Measurements from ENCODE around the gene KLK13. TPM values are rescaled to one million over a fixed set of nuclear protein-coding genes. Genes with fewer than 3 reads are reported as not detected.

The KLK13 gene
- total RNA-seq, 1 donor from 2014 or later: 0.56 TPM

- intact Hi-C loops (cut with DNase I): no loop called here
- H3K27me3 ChIP-seq (ENCODE audit: low read depth): peaks cover 41% of the 10 kb centered on the region
- no peak overlapping the region for H3K27ac ChIP-seq
- H3K9me3 ChIP-seq: no peaks in the 10 kb centered on the region
- ATAC-seq (no peak), DNase-seq (no peak)
- no peak overlapping the region for H3K4me3 ChIP-seq
- no peaks in the 10 kb centered on the region for H3K4me1 ChIP-seq
- TF ChIP-seq CTCF (IDR thresholded peaks at IDR 0.05): no peak
- H3K36me3 ChIP-seq: no peaks in the 10 kb centered on the region
Observed at GRCh38 chr19:51006406-51006805, 58.5 kb downstream of the KLK13 start.

Other genes with a start within 250 kb of the KLK13 start
- 1.9 TPM for gene KLK1, start 241.3 kb downstream of the KLK13 start, total RNA-seq
- gene KLK15, start 231.5 kb downstream of the KLK13 start, total RNA-seq: not detected
- gene KLK3, start 210.2 kb downstream of the KLK13 start, total RNA-seq: not detected
- gene KLK2, start 191.7 kb downstream of the KLK13 start, total RNA-seq: not detected
- not detected for gene KLK4, start 153.7 kb downstream of the KLK13 start, total RNA-seq
- not detected for gene KLK5, start 112.1 kb downstream of the KLK13 start, total RNA-seq
- not detected for gene KLK6, start 95.5 kb downstream of the KLK13 start, total RNA-seq
- gene KLK7, start 81.2 kb downstream of the KLK13 start, total RNA-seq: not detected
- not detected for gene KLK8, start 63.5 kb downstream of the KLK13 start, total RNA-seq
- gene KLK10, start 45.4 kb downstream of the KLK13 start, total RNA-seq: 5.7 TPM
- 11.2 TPM for gene KLK11, start 38.5 kb downstream of the KLK13 start, total RNA-seq
- 1.9 TPM for gene KLK12, start 30.1 kb downstream of the KLK13 start, total RNA-seq
- 0.89 TPM for gene KLK14, start 17.8 kb upstream of the KLK13 start, total RNA-seq
- 8.3 TPM for gene CTU1, start 43.3 kb upstream of the KLK13 start, total RNA-seq
- 24.8 TPM for gene SIGLEC9, start 59.8 kb upstream of the KLK13 start, total RNA-seq
- 10.0 TPM for gene SIGLEC7, start 77.2 kb upstream of the KLK13 start, total RNA-seq
- gene CD33, start 160.0 kb upstream of the KLK13 start, total RNA-seq: 32.0 TPM
- gene SIGLECL1, start 186.0 kb upstream of the KLK13 start, total RNA-seq: not detected
- gene IGLON5, start 246.6 kb upstream of the KLK13 start, total RNA-seq: not detected